COLO668 (cell line): ENCODE data around the gene SLC6A9.

Experiments used
- DNase-seq: peaks from one replicate; lab custom pipeline; 2025; ENCODE audit not compliant: unreplicated experiment; lab: John Stamatoyannopoulos, UW

The SLC6A9 gene

DNA sequence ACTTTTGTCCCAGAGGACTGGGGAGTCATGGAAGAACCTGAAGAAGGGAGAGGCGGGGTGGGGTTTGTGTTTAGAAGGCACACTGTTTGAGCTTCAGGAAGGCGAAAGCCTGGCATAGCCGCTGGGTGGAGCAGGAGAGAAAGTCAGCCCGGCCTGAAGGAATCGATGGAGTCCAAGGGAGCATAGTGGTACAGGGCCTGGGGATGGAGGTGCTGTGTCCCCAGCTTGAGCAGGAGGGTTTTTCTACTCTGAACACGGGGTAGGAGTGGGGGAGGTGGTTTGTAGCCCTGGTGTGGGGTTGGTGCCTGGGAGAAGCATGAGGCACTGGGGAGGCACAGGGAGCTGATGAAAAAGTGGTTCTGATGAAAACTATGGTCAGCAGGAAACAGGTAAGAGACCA, 44.5 kb downstream of the SLC6A9 start:
- no peak for DNase-seq

DNA sequence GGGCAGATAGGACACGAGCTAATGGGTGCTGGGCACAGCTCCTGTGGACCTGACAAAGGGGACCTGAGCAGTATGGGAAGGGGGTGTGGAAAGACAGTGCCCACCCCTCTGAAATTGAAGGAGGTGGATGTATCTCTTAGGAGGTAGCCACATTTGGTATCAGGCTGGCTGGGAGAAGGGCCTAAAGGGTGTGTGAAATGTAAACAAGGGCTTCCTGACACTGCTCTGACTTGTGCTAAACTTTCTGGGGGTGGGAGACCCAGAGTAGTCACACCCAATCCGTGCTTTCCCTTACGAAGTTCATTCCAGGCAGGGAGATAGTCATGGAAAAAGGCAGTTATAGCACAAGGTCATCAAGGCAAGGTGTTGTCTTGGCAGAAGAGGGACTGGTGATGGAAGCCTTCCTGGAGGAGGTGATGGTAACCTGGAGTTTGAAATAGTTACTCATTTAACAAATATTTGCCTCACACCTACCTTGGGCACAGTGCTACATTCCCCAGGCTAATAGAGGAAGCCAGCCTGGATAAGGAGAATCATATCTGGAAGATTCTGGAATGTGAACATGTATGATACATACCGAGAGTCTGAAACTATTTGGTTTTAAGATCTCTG, 45.2 kb downstream of the SLC6A9 start:
- no peak for DNase-seq

DNA sequence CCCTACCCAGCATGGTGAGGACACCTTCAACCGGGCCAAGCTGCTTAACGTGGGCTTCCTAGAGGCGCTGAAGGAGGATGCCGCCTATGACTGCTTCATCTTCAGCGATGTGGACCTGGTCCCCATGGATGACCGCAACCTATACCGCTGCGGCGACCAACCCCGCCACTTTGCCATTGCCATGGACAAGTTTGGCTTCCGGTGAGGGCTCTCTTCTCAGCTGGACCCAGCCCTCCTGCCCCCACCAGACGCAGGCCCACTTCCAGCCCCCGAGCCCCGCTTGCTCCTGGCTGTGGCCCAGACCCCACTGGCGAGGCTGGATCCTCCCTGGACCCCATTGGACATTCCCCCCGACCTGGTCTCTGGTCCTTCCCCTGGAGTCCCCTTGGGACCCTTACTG, 46.4 kb downstream of the SLC6A9 start:
- DNase-seq, result no peak

DNA sequence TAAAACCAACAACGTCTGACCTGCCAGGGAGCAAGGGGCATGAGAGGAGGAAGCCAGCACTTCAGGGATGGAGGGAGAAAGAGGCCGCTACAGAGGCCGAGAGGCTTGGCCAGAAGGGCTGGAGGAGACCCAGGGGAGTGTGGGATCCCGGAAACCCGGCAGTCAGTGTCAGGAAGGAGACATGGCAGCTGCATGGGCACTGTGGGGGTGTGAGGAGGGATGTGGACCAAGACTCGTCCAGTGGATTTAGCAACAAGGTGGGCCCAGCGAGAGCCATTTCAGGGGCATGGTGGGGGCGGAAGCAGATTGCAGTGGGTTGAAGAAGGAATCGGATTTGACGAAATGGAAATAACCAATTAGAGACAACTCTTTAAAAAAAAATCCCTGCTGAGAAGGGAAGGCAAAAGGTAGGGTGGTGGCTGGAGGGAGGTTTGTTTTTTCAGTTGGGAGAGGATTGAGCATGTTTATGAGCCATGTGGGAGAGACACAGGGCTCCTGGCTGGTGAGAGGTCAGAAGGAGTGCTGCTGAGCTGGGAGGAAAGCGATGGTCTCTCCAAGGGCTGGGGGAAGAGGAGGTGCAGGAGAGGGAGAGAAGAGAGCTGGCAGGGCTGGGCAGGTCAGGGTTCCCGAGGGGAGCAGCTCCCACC, 47.9 kb downstream of the SLC6A9 start:
- DNase-seq, result no peak

DNA sequence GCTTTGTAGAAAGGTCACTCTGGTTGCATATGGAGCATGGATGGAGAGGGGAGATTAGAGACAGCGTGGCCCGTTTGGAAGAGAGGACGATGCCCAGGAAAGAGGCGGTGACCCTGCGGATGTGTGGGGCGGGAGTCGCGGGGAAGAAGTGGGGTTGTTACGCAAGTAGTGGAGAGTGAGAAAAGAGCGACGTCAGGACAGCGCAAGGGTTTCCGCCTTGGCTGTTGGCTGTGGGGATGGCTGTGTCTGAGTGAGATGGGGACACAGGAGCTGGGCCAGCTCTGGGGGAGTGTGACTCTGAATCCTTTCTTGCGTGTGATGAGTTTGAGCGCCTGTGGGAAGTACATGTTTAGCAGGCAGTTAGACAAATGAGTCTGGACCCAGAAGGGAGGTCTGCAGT, 48.5 kb downstream of the SLC6A9 start:
- no peak for DNase-seq

DNA sequence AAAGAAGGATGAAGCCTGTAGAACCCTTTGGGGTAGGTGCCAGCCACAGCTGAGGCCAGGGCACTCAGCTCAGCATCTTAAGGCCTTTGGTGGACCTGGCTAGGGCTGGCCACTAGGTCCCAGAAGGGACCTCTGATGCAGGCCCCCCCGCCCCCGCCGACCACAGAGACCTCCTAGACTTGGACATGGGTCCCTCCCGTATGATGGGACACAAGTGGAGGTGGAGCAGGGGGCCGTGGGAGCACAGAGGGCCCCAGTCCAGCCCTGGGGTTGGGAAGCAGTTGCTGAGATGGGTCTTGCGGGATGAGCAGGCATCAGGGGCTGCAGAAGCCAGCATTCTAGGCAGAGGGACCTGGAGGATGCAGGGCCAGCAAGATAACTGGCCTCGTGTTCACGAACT, 49.0 kb downstream of the SLC6A9 start:
- DNase-seq, result no peak

DNA sequence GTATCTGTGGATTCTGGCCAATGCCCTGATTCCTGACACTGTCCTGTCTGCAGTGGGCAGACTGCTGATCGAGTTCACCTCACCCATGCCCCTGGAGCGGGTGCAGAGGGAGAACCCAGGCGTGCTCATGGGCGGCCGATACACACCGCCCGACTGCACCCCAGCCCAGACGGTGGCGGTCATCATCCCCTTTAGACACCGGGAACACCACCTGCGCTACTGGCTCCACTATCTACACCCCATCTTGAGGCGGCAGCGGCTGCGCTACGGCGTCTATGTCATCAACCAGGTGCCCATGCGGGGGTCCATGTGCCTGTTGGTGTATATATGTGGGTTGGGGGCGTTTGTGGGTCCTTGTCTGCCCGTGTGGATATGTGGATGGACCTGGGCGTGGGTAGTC, 49.6 kb downstream of the SLC6A9 start:
- no peak for DNase-seq

DNA sequence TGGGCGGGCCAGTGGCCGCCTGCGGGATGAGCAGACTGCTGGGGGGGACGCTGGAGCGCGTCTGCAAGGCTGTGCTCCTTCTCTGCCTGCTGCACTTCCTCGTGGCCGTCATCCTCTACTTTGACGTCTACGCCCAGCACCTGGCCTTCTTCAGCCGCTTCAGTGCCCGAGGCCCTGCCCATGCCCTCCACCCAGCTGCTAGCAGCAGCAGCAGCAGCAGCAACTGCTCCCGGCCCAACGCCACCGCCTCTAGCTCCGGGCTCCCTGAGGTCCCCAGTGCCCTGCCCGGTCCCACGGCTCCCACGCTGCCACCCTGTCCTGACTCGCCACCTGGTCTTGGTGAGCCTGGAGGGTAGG, 50.1 kb downstream of the SLC6A9 start:
- peak; percentile 90 for DNase-seq

DNA sequence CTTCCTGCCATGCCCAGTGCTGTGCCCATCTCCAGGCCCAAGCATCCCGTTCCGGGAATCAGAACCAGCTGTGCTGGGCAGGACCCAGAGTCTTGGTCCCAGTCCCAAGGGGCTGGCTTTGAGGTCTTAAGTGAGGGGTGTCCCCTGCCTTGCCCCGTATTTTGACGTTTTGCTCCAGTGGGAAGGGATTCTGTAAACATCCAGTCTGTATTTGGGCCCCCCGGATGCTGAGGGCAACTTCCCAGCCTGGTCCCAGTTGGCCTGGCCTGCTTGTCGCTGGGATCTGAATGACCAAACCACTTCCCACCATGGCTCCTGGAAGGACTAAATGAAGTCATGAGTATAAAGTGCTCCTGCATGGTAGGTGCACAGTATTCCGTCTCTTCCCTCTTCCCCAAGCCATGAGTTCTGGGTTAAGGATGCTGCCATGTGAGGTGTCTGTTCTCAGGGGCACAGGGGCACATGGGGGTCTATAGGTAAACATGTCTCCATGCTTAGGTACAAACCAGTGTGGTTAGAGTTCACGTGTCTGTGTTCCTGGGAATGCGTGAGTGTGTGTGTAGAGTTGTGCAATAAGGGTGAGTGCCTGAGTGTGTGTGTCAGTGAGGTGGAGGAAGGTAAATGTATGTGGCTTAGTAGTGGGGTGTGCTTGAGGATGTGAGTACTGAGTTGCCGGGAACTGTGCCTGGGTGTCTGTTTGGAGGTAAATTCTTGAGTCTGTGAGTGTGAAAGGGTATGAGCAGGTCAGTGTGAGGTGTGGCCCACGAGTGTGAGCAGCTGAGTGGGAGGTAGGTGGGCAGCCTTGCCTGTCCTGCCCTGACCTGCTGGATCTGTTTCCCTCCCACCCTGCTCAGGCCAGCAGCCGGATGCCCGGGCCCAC, 50.8 kb downstream of the SLC6A9 start:
- peak; percentile 59 for DNase-seq

DNA sequence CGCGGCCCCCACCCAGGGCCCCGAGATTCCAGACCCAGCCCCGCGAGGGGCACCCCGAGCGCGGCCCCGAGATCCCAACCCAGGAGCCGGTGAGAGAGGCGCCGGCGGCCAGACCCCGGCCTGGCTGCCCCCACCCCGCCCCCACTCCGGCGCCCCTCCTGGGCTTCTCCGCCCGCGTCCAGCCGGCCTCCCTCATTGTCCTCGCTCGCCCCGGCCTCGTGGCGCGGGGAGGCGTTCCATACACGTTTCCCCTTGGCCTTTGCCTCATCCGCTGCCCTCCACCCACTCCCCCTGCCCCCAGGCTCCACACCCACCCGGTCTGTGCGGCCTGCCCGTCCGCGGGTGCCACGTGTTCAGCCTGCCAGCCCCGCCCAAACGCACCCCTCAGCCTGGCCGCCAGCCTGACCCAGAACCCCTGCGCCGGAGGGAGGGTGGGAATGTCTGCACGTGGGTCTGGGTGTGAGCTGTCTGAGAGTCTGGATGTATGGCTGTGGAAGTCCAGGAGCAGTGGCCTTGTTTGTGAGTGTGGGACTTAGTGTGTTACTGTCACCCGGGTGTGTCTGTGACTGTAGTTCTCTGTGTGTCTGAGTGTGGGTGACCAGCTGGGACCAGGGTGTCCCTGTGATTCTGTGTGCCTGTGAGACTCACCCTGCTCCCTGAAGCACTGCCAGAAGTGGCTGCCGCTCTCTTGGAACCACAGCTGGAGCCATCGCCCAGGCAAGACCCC, 51.6 kb downstream of the SLC6A9 start:
- peak; percentile 76 for DNase-seq

DNA sequence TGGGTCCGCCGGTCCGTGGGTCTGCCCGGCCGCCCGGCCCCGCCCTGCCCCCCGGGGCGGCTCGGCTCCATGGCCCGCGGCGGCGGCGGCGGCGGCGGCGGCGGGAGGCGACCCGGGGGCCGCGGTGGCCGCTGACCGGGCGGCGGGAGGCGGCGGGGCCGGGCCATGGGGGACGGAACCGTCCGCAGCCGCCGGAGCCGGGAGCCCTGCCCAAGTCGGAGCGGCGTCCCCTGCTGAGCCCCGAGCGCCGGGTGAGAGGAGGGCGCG, 52.1 kb downstream of the SLC6A9 start:
- no peak for DNase-seq

DNA sequence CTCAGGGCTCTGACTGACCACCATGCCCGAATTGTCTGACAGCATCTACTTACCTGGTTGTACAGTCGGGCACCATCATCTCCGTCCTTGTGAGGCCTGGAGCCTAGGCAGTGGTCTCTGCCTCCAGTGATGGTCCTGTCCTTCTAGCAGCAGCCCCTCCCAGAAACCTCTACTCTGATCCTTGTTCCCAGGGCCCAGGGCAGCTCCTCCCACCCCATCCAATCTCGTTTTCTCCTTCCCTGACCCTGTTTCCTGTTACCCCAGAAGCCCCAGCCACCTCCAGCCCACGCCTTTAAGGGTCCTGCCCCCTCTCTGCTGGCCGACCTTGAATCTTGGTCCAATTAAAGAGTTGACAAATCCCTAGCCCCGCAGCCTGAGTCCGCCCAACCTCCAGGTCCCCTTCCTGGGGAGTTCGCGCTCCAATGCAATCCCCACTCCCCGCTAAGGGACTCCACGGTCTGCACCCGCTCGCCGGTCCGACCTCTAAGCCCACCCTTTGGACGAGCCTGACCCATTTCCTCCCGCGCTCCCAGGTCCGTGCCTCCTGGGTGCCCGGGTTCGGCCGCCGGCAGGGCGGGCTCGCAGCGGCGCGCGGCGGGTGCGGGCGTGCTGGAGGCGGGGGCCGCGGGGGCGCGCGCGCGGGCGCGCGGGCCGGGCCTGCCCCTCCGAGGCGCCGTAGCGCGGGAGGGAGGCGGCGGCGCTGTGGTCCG, 52.6 kb downstream of the SLC6A9 start, which contains the start of gene B4GALT2:
TSS of gene B4GALT2 (plus strand) at position 660 of the 710 bp plus-strand sequence. CDS start 1,951 bp downstream, outside the sequence.
- peak; percentile 93 for DNase-seq

DNA sequence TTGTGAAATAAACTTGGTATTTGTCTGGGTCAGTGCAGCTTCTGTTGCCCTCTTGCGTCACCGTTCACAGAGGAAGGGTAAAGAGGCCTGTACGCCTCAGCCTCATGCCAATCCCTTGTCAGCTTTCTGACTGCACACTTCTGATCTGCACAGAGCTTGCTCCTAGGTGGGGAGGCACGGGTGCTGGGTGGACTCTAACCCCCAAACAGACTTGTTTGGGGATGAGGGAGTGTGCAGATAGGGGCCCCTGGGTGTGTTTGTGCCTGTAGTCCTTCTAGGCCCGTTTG, 53.1 kb downstream of the SLC6A9 start:
- DNase-seq, result no peak

DNA sequence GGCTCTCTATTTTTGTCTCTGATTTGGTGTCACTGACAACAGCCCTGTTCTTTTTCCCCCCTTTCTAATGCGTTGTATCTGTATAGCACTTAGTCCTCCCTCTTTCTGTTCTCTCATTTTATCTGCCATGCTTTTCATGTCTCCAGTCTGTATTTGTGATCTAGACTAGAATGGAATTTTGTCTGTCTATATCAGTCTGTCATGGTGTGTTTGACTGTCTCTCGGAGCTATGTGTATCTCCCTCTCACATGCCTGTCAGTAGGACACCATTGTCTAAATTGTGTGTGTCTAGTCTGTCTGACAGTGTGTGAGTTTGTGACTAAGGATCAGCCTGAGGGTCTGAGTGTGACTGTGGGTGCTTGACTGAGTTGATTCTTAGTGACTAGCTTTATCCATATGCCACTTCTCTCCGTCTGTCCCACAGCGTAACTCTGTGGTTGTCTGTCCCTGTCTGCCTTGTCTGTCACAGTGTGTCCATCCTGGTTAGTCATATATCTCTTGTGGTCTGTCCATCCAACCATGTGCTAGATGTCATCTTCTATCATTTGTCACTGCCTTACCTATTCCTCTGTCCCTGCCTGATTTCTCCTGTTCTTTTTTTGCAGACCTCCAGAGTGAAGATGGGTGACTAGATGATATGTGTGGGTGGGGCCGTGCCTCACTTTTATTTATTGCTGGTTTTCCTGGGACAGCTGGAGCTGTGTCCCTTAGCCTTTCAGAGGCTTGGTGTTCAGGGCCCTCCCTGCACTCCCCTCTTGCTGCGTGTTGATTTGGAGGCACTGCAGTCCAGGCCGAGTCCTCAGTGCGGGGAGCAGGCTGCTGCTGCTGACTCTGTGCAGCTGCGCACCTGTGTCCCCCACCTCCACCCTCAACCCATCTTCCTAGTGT, 53.6 kb downstream of the SLC6A9 start:
- no peak for DNase-seq

DNA sequence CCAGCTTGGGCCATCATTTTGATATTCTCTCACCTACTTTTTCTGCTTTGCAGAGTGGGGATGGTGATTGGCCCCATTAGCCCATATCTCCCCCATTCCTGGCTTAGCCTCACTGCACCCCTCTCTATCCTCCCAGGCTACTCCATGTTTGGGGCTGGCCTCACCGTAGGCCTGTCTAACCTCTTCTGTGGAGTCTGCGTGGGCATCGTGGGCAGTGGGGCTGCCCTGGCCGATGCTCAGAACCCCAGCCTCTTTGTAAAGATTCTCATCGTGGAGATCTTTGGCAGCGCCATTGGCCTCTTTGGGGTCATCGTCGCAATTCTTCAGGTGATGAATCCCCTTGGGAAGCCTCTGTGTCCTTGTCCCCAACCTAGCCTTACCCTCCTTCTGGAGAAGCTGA, 54.4 kb downstream of the SLC6A9 start:
- DNase-seq, result no peak

DNA sequence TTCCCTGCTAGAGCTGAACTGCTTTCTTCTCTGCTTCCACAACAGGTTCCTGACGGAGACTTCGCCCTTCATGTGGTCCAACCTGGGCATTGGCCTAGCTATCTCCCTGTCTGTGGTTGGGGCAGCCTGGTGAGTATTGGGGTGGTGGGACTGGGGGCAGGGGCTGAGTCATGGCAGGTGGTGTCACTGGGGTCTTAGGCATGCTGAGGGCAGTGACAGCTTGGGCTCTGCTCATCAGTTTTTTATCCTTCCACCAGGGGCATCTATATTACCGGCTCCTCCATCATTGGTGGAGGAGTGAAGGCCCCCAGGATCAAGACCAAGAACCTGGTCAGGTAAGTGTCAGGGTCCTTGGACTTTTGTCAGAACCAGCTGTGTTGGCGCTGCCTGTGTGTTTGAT, 55.2 kb downstream of the SLC6A9 start:
- no peak for DNase-seq

DNA sequence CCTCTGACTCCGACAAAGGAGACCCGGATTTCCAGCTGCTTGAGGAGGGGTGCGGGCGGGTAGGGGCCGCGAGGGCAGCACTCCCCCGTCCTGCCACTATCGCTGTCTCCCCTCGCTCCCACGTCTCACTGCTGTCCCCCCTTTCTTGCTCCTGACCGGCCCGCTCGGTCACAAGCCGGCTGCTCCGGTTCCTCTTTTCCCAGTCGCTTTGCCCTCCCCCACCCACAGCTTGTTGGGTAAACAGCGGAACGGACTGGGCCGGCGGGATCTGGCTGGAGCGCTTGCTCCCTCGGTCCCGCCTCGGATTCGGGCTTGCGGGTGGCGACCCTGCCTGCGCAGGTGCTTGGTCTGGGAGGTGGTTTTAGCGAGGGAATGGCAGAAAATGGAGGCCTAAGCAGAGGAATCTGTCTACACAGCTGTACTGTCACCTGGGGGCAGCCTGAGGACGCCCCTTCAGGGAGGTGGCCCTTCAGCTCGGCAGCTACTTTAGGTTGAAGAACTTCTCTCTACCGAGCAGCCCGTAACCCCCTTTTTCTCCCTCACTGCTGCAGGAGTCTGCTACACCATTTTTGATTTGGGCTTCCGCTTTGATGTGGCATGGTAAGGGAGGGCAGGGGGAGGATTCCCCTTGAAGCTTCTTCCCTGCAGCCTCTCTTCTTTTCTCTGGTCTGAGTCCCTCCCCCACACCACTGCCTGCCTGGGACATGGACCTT, 55.9 kb downstream of the SLC6A9 start:
- DNase-seq, result peak; percentile 77

DNA sequence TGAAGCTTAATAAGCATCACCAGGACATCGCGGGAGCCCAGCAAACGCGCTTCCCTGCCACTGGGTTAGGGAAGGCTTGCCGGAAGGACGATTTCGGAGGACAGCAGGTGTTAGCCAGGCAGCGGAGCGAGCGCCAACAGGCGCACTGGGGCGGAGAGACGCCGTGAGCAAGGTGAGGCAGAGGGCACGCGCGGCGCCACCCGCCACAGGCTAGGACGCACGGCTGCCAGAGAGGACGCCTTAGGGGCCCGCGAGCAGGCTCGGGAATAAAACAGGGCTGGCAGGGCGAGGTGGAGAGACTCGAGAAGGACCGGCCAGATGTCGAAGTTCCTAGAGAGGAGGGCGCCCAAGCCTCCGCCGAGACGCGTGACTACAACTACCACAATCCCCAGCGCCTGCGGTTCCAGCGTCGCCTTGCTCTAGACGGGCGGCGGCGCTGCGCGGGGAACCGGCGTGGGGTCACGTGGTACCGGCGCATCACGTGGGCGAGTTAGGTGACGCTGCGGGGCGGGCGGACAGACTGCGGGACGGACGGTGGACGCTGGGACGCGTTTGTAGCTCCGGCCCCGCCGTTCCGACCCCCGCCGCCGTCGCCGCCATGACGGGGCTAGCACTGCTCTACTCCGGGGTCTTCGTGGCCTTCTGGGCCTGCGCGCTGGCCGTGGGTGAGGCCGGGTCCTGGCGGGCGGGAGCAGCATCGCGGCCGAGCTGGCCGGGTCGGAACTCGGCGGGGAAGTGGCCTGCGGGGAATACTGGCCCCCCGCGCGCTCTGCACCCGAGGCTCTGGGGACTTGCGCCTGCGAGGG, 56.6 kb downstream of the SLC6A9 start, which contains the start of gene ATP6V0B:
TSS of gene ATP6V0B (plus strand) at position 518 of the 806 bp plus-strand sequence. CDS start at position 599, 81 bp downstream.
- peak; percentile 100 for DNase-seq

DNA sequence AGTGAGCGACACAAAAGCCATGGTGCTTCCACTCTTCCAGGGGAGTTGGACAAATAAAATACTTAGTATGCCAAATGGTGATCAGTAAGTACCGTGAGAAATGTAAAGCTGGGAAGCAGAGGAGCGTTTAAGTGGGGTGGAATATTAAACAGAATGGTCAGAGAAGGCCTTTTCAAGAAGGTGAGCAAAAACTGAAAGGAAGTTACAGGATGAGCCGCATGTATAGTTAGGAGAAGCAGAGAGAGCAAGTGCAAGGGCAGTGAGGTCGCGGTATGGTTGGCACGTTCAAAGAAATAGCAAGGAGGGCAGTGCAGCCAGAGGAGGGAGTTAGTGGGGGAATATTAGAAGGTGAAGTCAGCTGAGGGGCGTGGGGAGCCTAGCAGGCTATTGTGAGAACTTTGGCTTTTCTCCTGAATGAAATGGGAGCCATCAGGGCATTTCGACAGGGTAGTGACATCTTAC, 57.2 kb downstream of the SLC6A9 start:
- no peak for DNase-seq
